Testis (tissue), 2 donors: ENCODE data around the gene TMEM39A.

ENCODE experiments used
- POLR2A ChIP-seq: fragments of 450-650 bp; IDR thresholded peaks from one replicate; pipeline ENCODE4 v1.6.1; 2017; ENCODE audit warnings: antibody characterized with exemption, mild to moderate bottlenecking, moderate library complexity
- TF ChIP-seq, protein P1 (sequence below), 3 experiments: fragments of 450-650 bp in 2 of 3; fragments of 200-600 bp in 1 of 3; sonication (generic) in 1 of 3; IDR thresholded peaks; one replicate each; pipeline ENCODE4 v1.5.1; 2016 to 2019; ENCODE audit warnings: antibody characterized with exemption in 3 of 3, mild to moderate bottlenecking in 2 of 3, moderate library complexity in 1 of 3

DNA sequence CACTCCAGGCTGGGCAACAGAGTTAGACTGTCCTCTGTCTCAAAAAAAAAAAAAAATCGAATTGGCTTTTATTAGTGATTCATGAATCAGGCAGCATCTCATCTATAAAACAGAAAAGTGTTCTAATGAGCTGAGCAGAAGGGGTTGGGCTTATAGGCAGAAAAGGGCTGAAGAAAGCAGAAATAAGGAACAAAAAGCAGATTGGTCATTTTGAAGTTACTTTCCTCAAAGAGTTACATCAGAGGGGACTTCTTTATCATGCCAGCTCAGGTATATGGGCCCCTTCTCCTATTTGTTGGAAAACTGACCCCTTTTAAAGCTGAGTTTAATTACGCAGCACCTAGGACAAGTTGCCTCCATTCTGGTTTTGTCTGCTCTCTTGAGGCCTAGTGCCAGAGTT lies 4.6 kb upstream of the TMEM39A start:
- TF ChIP-seq, protein P1, sequence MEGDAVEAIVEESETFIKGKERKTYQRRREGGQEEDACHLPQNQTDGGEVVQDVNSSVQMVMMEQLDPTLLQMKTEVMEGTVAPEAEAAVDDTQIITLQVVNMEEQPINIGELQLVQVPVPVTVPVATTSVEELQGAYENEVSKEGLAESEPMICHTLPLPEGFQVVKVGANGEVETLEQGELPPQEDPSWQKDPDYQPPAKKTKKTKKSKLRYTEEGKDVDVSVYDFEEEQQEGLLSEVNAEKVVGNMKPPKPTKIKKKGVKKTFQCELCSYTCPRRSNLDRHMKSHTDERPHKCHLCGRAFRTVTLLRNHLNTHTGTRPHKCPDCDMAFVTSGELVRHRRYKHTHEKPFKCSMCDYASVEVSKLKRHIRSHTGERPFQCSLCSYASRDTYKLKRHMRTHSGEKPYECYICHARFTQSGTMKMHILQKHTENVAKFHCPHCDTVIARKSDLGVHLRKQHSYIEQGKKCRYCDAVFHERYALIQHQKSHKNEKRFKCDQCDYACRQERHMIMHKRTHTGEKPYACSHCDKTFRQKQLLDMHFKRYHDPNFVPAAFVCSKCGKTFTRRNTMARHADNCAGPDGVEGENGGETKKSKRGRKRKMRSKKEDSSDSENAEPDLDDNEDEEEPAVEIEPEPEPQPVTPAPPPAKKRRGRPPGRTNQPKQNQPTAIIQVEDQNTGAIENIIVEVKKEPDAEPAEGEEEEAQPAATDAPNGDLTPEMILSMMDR (IDR thresholded peaks at IDR 0.05): no peak
- no peak for TF ChIP-seq POLR2A
